Spleen (tissue), 7 donors: Measurements from ENCODE around the gene FOXJ1.

Experiments
- POLR2AphosphoS5 ChIP-seq, 3 donors: sonication (generic); formaldehyde crosslinking; IDR thresholded peaks; one replicate each; pipeline ENCODE4 v1.5.1; 2017; ENCODE audit warnings: antibody characterized with exemption in 3 of 3
- TF ChIP-seq, protein P1 (sequence below), 11 experiments: fragments of 200-600 bp in 7 of 11; fragments of 450-650 bp in 4 of 11; sonication (generic) in 4 of 11; IDR thresholded peaks in 8 of 11; conservative IDR thresholded peaks in 3 of 11; 1 replicate in 7 of 11; 2 replicates in 4 of 11; pipeline versions ENCODE4 v1.4.0 to v1.8.0; 2016 to 2021; ENCODE audit warnings: antibody characterized with exemption in 11 of 11, inconsistent platforms in 4 of 11, mild to moderate bottlenecking in 1 of 11
- donor health status: DM: no; HTN: no; CAD: no; lungs with moderate emphysema.
- donor health status: DM: no; HTN: no; CAD: no.
- donor health status: DM: no; HTN: no; CAD: no.

DNA sequence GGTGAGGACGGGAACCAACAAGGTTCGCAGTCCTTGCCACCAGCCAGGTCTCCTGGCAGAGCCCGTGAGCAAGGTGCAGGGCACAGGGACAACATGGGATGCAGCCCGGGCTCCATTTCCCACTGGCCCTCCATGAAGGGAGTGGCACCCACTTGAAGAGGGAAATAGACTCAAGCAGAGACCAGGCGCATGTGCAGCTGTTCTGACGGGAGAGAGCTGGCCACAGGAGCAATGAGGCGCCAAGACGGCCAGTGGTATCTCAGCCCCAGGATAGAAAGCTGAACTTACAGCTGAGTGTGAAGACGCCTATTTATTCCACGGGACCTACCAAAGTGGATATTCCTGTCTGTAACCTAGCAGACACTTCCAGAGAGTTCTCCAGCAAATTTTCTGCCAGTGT is 8.2 kb upstream of the FOXJ1 start:
- TF ChIP-seq, protein P1, sequence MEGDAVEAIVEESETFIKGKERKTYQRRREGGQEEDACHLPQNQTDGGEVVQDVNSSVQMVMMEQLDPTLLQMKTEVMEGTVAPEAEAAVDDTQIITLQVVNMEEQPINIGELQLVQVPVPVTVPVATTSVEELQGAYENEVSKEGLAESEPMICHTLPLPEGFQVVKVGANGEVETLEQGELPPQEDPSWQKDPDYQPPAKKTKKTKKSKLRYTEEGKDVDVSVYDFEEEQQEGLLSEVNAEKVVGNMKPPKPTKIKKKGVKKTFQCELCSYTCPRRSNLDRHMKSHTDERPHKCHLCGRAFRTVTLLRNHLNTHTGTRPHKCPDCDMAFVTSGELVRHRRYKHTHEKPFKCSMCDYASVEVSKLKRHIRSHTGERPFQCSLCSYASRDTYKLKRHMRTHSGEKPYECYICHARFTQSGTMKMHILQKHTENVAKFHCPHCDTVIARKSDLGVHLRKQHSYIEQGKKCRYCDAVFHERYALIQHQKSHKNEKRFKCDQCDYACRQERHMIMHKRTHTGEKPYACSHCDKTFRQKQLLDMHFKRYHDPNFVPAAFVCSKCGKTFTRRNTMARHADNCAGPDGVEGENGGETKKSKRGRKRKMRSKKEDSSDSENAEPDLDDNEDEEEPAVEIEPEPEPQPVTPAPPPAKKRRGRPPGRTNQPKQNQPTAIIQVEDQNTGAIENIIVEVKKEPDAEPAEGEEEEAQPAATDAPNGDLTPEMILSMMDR (IDR thresholded peaks at IDR 0.05 in 8 of 11, conservative IDR thresholded peaks at IDR 0.05 in 3 of 11), result no peak
- no peak for TF ChIP-seq POLR2AphosphoS5 (IDR thresholded peaks at IDR 0.05)
